Tracheal epithelial cell (primary cell): ENCODE measurements around the gene SERTAD4. TPM values are rescaled to one million over a fixed set of nuclear protein-coding genes. Genes with fewer than 3 reads are reported as not detected.

ENCODE experiments used
- total RNA-seq: library from RNA; depleted of rRNA; stranded (reverse); fragments of >200 nt; gene quantifications from 2 replicates; pipeline ENCODE4 v1.2.1, GENCODE V29; 2014

Gene SERTAD4
- 0.64 and 0.72 TPM in 2 replicates for total RNA-seq

DNA sequence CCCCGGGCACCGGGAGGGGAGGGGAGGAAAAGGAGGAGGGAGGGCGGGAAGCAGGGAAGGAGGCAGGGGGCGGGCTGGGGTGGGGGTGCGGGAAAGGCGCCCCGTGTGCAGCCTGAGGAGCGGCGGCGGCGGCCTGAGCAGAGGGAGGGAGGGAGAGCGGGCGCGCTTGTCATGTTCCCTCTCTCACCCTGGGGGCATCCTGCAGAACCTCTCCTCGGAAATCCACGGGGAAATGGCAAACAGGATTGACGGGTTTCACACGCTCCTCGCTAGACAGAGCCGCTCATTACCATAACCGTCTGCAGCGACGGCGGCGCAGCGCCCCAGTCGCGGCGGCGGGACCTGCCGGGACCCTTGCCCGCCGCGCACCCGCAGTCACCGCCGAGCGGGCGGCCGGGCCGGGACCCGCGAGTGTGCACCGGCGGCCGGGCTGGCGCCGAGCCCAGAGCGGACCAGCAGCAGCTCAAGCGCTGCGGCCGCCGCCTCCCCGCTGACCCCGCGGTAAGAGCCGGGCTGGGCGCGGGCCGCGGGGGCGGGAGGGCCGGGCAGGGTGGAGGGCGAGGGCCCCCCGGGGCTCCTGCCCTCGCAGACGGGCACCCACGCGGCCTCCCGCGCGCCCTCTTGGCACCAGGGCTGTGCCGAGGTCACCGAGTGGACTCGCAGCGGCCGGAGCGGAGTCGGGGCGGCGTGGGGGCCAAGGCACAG lies at the start of gene SERTAD4:
Gene SERTAD4, plus strand, starts transcription at position 286 of the 705 bp plus-strand sequence. CDS start 5,165 bp downstream, outside the sequence.

Other genes starting within 250 kb of the SERTAD4 start
- 7.7 and 9.2 TPM in 2 replicates for gene HHAT, start 96.1 kb downstream of the SERTAD4 start, total RNA-seq